ENCODE data around the gene CDK2AP2. TPM values are rescaled to one million over a fixed set of nuclear protein-coding genes. Genes with fewer than 3 reads are reported as not detected.

CDK2AP2 gene
- total and polyA plus RNA-seq, 10 of the 15 experiments (the other 5 are each of a cell fraction or from before 2014, with no cell fraction given): 8.0 to 177 (median 40.9) TPM

DNA sequence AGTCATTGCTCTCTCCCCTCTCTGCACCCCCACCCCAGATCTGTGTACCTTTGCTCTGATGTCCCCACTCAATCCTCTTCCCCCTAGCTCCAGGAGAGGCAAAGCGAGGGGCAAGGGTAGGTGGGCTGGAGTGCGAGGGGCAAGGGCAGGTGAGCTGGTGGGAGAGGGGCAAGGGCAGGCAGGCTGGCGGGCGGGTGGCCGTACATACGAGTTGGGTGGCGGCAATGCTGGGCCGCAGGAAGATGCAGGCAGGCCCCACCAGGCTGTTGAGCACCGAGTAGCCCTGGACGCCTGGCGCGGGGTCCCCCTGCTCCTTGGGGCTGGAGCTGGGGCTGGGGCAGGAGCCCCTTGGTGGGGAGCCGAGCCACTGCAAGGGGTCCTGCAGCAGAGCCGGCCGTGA is 14.4 kb upstream of the CDK2AP2 start:
- no peak overlapping the region for H3K9ac ChIP-seq (ENCODE audit: control insufficient read depth, insufficient read depth, low read length)
- no peak overlapping the region for H3K4me2 ChIP-seq (ENCODE audit: control insufficient read depth, insufficient read depth)
- no peak for DNase-seq (ENCODE audit: low read depth, low spot score)
- 42% methylated on average over 15 of the region's 15 CpGs for WGBS (ENCODE audit: insufficient coverage, insufficient replicate concordance, low lambda C conversion rate, missing lambda C conversion rate)
- H3K27ac ChIP-seq (ENCODE audit: control insufficient read depth, insufficient read depth): no peak overlapping the region
- intact Hi-C loops (cut with micrococcal nuclease; ENCODE audit: unreplicated experiment) (no loop called here), in situ Hi-C loops (cut with MboI) (no loop called here)
- H3K79me2 ChIP-seq (ENCODE audit: control insufficient read depth, insufficient read depth, low read length): no peaks in the 10 kb centered on the region
- FAIRE-seq: no peak
- H3K4me1 ChIP-seq (ENCODE audit: control insufficient read depth, insufficient read depth, low read length): no peaks in the 10 kb centered on the region
- POLR2A ChIA-PET: no interaction called here
- SMC1A ChIA-PET (ENCODE audit: uncharacterized antibody, unreplicated experiment): no interaction called here
- TF ChIP-seq, protein P1, sequence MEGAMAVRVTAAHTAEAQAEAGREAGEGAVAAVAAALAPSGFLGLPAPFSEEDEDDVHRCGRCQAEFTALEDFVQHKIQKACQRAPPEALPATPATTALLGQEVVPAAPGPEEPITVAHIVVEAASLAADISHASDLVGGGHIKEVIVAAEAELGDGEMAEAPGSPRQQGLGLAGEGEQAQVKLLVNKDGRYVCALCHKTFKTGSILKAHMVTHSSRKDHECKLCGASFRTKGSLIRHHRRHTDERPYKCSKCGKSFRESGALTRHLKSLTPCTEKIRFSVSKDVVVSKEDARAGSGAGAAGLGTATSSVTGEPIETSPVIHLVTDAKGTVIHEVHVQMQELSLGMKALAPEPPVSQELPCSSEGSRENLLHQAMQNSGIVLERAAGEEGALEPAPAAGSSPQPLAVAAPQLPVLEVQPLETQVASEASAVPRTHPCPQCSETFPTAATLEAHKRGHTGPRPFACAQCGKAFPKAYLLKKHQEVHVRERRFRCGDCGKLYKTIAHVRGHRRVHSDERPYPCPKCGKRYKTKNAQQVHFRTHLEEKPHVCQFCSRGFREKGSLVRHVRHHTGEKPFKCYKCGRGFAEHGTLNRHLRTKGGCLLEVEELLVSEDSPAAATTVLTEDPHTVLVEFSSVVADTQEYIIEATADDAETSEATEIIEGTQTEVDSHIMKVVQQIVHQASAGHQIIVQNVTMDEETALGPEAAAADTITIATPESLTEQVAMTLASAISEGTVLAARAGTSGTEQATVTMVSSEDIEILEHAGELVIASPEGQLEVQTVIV (IDR thresholded peaks at IDR 0.05; ENCODE audit: borderline replicate concordance, partially characterized antibody): no peak
- TF ChIP-seq IRF4 (IDR thresholded peaks at IDR 0.05; ENCODE audit: low read depth, low read length) (no peak), STAT1 (conservative IDR thresholded peaks at IDR 0.05) (no peak), GATAD2B (conservative IDR thresholded peaks at IDR 0.05; ENCODE audit: low read depth) (no peak)
- no peak overlapping the region for H2AFZ ChIP-seq (ENCODE audit: control insufficient read depth, low read depth, low read length)
- H3K4me3 ChIP-seq: no peak overlapping the region
- no peak for ATAC-seq
- RAD21 ChIA-PET (ENCODE audit: unreplicated experiment): no interaction called here
- no peaks in the 10 kb centered on the region; a peak in 1 of 4 replicates for H3K27me3 ChIP-seq (replicated peaks in 1 of 2; ENCODE audit: control insufficient read depth in 2 of 2, insufficient read depth in 2 of 2, low read length in 1 of 2)
- no TSS peak for BruUV-seq (replicated peaks)
- no peaks in the 10 kb centered on the region for H4K20me1 ChIP-seq (ENCODE audit: control insufficient read depth, insufficient read depth)
- H3K36me3 ChIP-seq (ENCODE audit: control insufficient read depth in 2 of 2, insufficient read depth in 2 of 2, low read length in 1 of 2): no peaks in the 10 kb centered on the region
- no peaks in the 10 kb centered on the region for H3K9me3 ChIP-seq (replicated peaks; ENCODE audit: control insufficient read depth, insufficient read depth, low read length)
- CTCF ChIA-PET: no interaction called here

DNA sequence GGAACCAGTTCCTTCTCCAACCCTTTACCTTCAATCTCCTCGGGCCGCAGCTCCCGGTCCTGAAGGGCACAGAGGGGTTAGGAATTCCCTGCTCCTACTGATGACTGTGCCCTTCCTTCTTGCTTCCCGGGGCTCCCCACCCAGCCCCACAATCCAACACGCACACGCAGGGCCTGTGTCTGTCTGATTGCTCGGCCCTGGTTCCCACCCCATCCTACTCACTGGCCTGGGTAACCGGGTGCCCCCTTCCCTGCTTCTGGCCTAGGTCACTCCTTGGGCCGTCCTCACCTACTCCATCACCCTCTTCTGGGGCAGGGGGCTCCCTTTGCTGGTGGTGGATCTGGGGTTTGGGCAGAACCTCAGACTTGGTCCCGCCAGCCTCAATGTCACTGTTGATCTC is 14.0 kb upstream of the CDK2AP2 start:
- no TSS peak for BruUV-seq (replicated peaks)
- ChIA-PET SMC1A (ENCODE audit: uncharacterized antibody, unreplicated experiment) (no interaction called here), POLR2A (no interaction called here), RAD21 (ENCODE audit: unreplicated experiment) (no interaction called here), CTCF (no interaction called here)
- Histone ChIP-seq H3K36me3 (ENCODE audit: control insufficient read depth in 2 of 2, insufficient read depth in 2 of 2, low read length in 1 of 2) (no peaks in the 10 kb centered on the region), H3K4me2 (ENCODE audit: control insufficient read depth, insufficient read depth) (no peak overlapping the region), H3K9me3 (replicated peaks; ENCODE audit: control insufficient read depth, insufficient read depth, low read length) (no peaks in the 10 kb centered on the region), H4K20me1 (ENCODE audit: control insufficient read depth, insufficient read depth) (no peaks in the 10 kb centered on the region), H3K4me1 (ENCODE audit: control insufficient read depth, insufficient read depth, low read length) (no peaks in the 10 kb centered on the region), H3K27me3 (replicated peaks in 1 of 2; ENCODE audit: control insufficient read depth in 2 of 2, insufficient read depth in 2 of 2, low read length in 1 of 2) (no peaks in the 10 kb centered on the region; a peak in 1 of 4 replicates), H3K4me3 (no peak overlapping the region), H3K27ac (ENCODE audit: control insufficient read depth, insufficient read depth) (no peak overlapping the region), H3K79me2 (ENCODE audit: control insufficient read depth, insufficient read depth, low read length) (no peaks in the 10 kb centered on the region), H2AFZ (ENCODE audit: control insufficient read depth, low read depth, low read length) (no peak overlapping the region), H3K9ac (ENCODE audit: control insufficient read depth, insufficient read depth, low read length) (no peak overlapping the region)
- intact Hi-C loops (cut with micrococcal nuclease; ENCODE audit: unreplicated experiment): no loop called here
- 36% methylated on average over 10 of the region's 10 CpGs for WGBS (ENCODE audit: insufficient coverage, insufficient replicate concordance, low lambda C conversion rate, missing lambda C conversion rate)
- no peak for DNase-seq (ENCODE audit: low read depth, low spot score)
- ATAC-seq: no peak
- no peak for FAIRE-seq
- in situ Hi-C loops (cut with MboI): no loop called here
- TF ChIP-seq, protein P2, sequence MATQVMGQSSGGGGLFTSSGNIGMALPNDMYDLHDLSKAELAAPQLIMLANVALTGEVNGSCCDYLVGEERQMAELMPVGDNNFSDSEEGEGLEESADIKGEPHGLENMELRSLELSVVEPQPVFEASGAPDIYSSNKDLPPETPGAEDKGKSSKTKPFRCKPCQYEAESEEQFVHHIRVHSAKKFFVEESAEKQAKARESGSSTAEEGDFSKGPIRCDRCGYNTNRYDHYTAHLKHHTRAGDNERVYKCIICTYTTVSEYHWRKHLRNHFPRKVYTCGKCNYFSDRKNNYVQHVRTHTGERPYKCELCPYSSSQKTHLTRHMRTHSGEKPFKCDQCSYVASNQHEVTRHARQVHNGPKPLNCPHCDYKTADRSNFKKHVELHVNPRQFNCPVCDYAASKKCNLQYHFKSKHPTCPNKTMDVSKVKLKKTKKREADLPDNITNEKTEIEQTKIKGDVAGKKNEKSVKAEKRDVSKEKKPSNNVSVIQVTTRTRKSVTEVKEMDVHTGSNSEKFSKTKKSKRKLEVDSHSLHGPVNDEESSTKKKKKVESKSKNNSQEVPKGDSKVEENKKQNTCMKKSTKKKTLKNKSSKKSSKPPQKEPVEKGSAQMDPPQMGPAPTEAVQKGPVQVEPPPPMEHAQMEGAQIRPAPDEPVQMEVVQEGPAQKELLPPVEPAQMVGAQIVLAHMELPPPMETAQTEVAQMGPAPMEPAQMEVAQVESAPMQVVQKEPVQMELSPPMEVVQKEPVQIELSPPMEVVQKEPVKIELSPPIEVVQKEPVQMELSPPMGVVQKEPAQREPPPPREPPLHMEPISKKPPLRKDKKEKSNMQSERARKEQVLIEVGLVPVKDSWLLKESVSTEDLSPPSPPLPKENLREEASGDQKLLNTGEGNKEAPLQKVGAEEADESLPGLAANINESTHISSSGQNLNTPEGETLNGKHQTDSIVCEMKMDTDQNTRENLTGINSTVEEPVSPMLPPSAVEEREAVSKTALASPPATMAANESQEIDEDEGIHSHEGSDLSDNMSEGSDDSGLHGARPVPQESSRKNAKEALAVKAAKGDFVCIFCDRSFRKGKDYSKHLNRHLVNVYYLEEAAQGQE (IDR thresholded peaks at IDR 0.05; ENCODE audit: low read depth, low read length): no peak
- TF ChIP-seq, protein P3, sequence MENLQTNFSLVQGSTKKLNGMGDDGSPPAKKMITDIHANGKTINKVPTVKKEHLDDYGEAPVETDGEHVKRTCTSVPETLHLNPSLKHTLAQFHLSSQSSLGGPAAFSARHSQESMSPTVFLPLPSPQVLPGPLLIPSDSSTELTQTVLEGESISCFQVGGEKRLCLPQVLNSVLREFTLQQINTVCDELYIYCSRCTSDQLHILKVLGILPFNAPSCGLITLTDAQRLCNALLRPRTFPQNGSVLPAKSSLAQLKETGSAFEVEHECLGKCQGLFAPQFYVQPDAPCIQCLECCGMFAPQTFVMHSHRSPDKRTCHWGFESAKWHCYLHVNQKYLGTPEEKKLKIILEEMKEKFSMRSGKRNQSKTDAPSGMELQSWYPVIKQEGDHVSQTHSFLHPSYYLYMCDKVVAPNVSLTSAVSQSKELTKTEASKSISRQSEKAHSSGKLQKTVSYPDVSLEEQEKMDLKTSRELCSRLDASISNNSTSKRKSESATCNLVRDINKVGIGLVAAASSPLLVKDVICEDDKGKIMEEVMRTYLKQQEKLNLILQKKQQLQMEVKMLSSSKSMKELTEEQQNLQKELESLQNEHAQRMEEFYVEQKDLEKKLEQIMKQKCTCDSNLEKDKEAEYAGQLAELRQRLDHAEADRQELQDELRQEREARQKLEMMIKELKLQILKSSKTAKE (IDR thresholded peaks at IDR 0.05; ENCODE audit: low read depth, poor library complexity, severe bottlenecking): no peak
- TF ChIP-seq NR2C2 (IDR thresholded peaks at IDR 0.05; ENCODE audit: borderline replicate concordance, control insufficient read depth, insufficient read length, low read depth) (no peak), WRNIP1 (IDR thresholded peaks at IDR 0.05; ENCODE audit: borderline replicate concordance, low read depth, low read length) (no peak), FOXK2 (IDR thresholded peaks at IDR 0.05) (no peak)
- TF ChIP-seq, protein P4, sequence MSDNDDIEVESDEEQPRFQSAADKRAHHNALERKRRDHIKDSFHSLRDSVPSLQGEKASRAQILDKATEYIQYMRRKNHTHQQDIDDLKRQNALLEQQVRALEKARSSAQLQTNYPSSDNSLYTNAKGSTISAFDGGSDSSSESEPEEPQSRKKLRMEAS (IDR thresholded peaks at IDR 0.05; ENCODE audit: low read depth, low read length): no peak

All from GM12878 (cell line).